ENCODE measurements around the gene IL1A.
"Not testable (repeated sequence)": the region's sequence is repeated elsewhere in the genome, so short reads cannot be mapped to it uniquely, and the experiment has no call there.

Gene IL1A

GRCh38 chr2:112784199-112785189 lies at the start of gene IL1A:
IL1A (minus strand) TSS chr2:112784493; CDS start chr2:112783770, 723 bp downstream.
- DNase-seq (ENCODE audit: low read depth) = no peak

- no peak for DNase-seq (ENCODE audit: low read depth)
Observed at GRCh38 chr2:112833976-112834375, 49.7 kb upstream of the IL1A start.

- not testable (repeated sequence) for DNase-seq (ENCODE audit: low read depth)
Observed at GRCh38 chr2:112833639-112833931, 49.3 kb upstream of the IL1A start.

GRCh38 chr2:112832841-112833638 lies 48.7 kb upstream of the IL1A start:
- no peak for DNase-seq (ENCODE audit: low read depth)

- no peak for DNase-seq (ENCODE audit: low read depth)
Observed at GRCh38 chr2:112831946-112832840, 47.9 kb upstream of the IL1A start.

GRCh38 chr2:112831513-112831845 lies 47.2 kb upstream of the IL1A start:
- no peak for DNase-seq (ENCODE audit: low read depth)

- DNase-seq (ENCODE audit: low read depth) = no peak
Observed at GRCh38 chr2:112830682-112831512, 46.6 kb upstream of the IL1A start.

- no peak for DNase-seq (ENCODE audit: low read depth)
Observed at GRCh38 chr2:112829961-112830681, 45.8 kb upstream of the IL1A start.

GRCh38 chr2:112829101-112829960 lies 45.0 kb upstream of the IL1A start:
- DNase-seq (ENCODE audit: low read depth) = no peak

GRCh38 chr2:112828251-112828691 lies 44.0 kb upstream of the IL1A start:
- DNase-seq (ENCODE audit: low read depth) = no peak

- DNase-seq (ENCODE audit: low read depth) = no peak
Observed at GRCh38 chr2:112827604-112828185, 43.4 kb upstream of the IL1A start.

GRCh38 chr2:112827009-112827408 lies 42.7 kb upstream of the IL1A start:
- no peak for DNase-seq (ENCODE audit: low read depth)

GRCh38 chr2:112825706-112826105 lies 41.4 kb upstream of the IL1A start:
- no peak for DNase-seq (ENCODE audit: low read depth)

GRCh38 chr2:112824694-112825085 lies 40.4 kb upstream of the IL1A start:
- DNase-seq (ENCODE audit: low read depth) = no peak

GRCh38 chr2:112821682-112822081 lies 37.4 kb upstream of the IL1A start:
- DNase-seq (ENCODE audit: low read depth) = no peak

- DNase-seq (ENCODE audit: low read depth) = no peak
Observed at GRCh38 chr2:112821142-112821541, 36.8 kb upstream of the IL1A start.

- DNase-seq (ENCODE audit: low read depth) = no peak
Observed at GRCh38 chr2:112820343-112820742, 36.0 kb upstream of the IL1A start.

- no peak for DNase-seq (ENCODE audit: low read depth)
Observed at GRCh38 chr2:112819081-112819480, 34.8 kb upstream of the IL1A start.
